ENCODE data around the gene RETSAT.

DNA sequence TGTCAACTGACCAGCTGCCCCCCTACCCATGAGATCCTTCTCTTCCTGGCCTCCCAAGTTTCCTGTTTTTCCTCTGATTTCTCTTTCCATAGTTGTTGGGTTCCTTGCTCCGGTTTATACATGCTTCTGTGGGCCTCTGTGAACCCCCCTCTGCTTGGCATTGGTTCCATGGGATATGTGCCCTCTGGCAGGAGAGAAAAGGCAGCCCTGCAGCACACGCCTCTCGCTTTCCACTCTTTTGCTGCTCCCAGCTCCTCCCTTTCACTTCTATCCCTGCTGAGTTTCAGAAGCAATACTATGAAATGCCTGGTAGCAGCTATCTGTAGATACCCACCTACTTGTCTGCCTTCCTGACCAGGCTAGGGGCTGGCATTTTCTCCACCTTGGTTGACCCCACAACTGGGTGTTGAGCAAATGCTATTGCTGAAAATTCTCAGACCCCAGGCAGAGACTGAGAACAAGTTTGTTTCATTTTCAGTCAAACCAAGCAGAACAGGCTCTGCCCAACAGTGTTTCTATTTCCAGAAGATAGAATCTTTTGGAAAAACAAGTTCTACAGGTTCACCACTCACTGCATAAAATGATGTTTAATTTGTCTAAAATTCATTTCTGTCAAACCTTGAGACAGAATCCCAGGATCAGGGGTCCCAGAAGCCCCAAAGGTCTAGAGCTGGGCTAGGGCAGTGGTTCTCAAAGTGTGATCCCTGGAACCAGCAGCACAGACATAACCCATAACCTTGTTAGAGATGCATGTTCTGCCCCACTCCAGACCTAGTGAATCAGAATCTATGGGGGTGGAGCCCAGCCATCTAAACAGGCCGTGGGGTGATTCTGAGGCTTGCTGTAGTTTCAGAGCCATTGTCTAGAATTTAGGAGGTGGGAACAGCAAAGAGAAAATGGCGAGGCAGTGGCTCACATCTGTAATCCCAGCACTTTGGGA, 42.5 kb upstream of the RETSAT start:
- TF ChIP-seq, protein P1, sequence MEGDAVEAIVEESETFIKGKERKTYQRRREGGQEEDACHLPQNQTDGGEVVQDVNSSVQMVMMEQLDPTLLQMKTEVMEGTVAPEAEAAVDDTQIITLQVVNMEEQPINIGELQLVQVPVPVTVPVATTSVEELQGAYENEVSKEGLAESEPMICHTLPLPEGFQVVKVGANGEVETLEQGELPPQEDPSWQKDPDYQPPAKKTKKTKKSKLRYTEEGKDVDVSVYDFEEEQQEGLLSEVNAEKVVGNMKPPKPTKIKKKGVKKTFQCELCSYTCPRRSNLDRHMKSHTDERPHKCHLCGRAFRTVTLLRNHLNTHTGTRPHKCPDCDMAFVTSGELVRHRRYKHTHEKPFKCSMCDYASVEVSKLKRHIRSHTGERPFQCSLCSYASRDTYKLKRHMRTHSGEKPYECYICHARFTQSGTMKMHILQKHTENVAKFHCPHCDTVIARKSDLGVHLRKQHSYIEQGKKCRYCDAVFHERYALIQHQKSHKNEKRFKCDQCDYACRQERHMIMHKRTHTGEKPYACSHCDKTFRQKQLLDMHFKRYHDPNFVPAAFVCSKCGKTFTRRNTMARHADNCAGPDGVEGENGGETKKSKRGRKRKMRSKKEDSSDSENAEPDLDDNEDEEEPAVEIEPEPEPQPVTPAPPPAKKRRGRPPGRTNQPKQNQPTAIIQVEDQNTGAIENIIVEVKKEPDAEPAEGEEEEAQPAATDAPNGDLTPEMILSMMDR (IDR thresholded peaks at IDR 0.05; ENCODE audit: low read depth, low read length, poor library complexity, severe bottlenecking): no peak
- no peak for TF ChIP-seq EZH2phosphoT487 (IDR thresholded peaks at IDR 0.05; ENCODE audit: borderline replicate concordance, low read length)
